ENCODE measurements around the gene PIK3R2.

- TF ChIP-seq POLR2A (IDR thresholded peaks at IDR 0.05; ENCODE audit: extremely low read depth, insufficient read length) (no peak), CTCF (IDR thresholded peaks at IDR 0.05; ENCODE audit: low read depth, low read length) (peak; percentile 73)
These were observed 15.1 kb downstream of the PIK3R2 start for GRCh38 chr19:18167975-18168645.

All from NB4 (cell line).